Astrocyte (in vitro differentiated cells and primary cell): Measurements from ENCODE around the gene ISG20L2.

Experiments
- CTCF ChIP-seq: IDR thresholded peaks from 2 replicates; pipeline ENCODE4 v1.5.1; 2011; ENCODE audit warnings: low read depth, mild to moderate bottlenecking, inconsistent platforms, low read length, moderate library complexity; ENCODE audit not compliant: insufficient read depth
- EZH2 ChIP-seq: IDR thresholded peaks from 2 replicates; pipeline ENCODE4 v1.6.1; 2012; ENCODE audit warnings: mild to moderate bottlenecking, low read length, inconsistent platforms; ENCODE audit not compliant: insufficient read depth

GRCh38 chr1:156692441-156692924, 36.1 kb downstream of the ISG20L2 start:
- TF ChIP-seq CTCF (no peak), EZH2 (no peak)
